Gastrocnemius medialis (tissue), 4 donors: ENCODE measurements around the gene SLC39A6.

Experiments
- POLR2A ChIP-seq, 2 donors: fragments of 450-650 bp; IDR thresholded peaks; one replicate each; pipeline ENCODE4 v1.6.1; 2017; ENCODE audit warnings: antibody characterized with exemption in 2 of 2, mild to moderate bottlenecking in 2 of 2, moderate library complexity in 2 of 2
- TF ChIP-seq, protein P1 (sequence below), 5 experiments: fragments of 450-650 bp in 3 of 5; fragments of 200-600 bp in 2 of 5; sonication (generic) in 2 of 5; IDR thresholded peaks in 4 of 5; conservative IDR thresholded peaks in 1 of 5; 1 replicate in 4 of 5; 2 replicates in 1 of 5; pipeline ENCODE4 v1.5.1; 2016 to 2019; ENCODE audit warnings: antibody characterized with exemption in 5 of 5, mild to moderate bottlenecking in 3 of 5, moderate library complexity in 3 of 5

DNA sequence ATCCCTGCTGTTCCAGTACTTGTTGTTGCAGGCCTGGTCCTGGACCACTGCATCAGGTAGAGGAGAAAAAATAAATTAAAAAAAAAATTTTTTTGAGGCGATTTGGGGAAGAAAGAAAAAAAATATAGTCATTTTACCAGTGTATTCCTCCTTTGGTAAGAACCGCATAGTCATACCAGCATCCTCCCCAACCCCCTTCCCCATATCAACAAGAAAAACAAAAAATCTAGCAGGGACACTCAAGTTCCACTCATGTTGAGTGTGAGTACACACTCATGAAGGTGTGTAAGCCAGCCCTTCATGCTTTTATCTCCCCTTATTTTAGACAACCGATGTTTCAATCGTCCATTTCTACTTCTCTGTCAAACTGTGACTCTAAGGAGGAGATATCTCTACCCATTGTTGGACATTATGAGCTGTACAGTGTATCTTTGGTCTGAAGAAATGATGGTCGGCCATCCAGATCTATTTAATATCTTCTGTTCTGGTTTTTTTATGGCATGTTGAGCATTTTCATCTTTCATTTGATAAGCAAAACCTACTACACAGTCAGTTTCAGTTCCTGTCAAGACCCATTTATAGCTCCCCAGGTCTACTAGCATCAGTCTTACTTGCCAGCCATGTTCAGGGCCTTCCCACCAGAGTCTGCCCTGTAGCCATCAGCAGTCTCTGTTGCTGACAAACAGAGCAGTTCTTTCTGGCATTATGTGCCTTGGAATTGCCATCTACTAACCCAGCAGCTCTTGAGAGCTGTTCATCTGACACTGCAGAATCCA, 20.6 kb upstream of the SLC39A6 start:
- TF ChIP-seq, protein P1, sequence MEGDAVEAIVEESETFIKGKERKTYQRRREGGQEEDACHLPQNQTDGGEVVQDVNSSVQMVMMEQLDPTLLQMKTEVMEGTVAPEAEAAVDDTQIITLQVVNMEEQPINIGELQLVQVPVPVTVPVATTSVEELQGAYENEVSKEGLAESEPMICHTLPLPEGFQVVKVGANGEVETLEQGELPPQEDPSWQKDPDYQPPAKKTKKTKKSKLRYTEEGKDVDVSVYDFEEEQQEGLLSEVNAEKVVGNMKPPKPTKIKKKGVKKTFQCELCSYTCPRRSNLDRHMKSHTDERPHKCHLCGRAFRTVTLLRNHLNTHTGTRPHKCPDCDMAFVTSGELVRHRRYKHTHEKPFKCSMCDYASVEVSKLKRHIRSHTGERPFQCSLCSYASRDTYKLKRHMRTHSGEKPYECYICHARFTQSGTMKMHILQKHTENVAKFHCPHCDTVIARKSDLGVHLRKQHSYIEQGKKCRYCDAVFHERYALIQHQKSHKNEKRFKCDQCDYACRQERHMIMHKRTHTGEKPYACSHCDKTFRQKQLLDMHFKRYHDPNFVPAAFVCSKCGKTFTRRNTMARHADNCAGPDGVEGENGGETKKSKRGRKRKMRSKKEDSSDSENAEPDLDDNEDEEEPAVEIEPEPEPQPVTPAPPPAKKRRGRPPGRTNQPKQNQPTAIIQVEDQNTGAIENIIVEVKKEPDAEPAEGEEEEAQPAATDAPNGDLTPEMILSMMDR (IDR thresholded peaks at IDR 0.05 in 4 of 5, conservative IDR thresholded peaks at IDR 0.05 in 1 of 5): no peak
- TF ChIP-seq POLR2A (IDR thresholded peaks at IDR 0.05): no peak
